Heart left ventricle (tissue), 16 donors: ENCODE measurements around the gene MEX3A. TPM values are rescaled to one million over a fixed set of nuclear protein-coding genes. Genes with fewer than 3 reads are reported as not detected.
A peak's percentile ranks its signal among the peaks of the same experiment; 100 is the strongest.

Experiments used
- ATAC-seq, 4 donors: fragments of 200-7000 bp; cut with Tn5 transposase; one replicate each; pipeline ENCODE4 v1.9.1; 2020 to 2022; ENCODE audit warnings: moderate library complexity in 4 of 4, mild to moderate bottlenecking in 3 of 4, moderate number of reproducible peaks in 1 of 4
- DNase-seq, 5 donors: peaks; one replicate each; pipeline ENCODE4 v3.0.0-alpha.2; 2020
- H3K27ac ChIP-seq, 12 donors: fragments of 200-600 bp; sonication (generic) in 4 of 12; one replicate each; pipeline versions ENCODE4 v1.5.0 to v1.8.0; 2016 to 2022; ENCODE audit warnings: mild to moderate bottlenecking in 2 of 12
- H3K27me3 ChIP-seq, 9 donors: fragments of 200-600 bp; sonication (generic) in 2 of 9; one replicate each; pipeline versions ENCODE4 v1.5.1 to v1.8.0; 2016 to 2022; ENCODE audit warnings: mild to moderate bottlenecking in 3 of 9
- H3K36me3 ChIP-seq, 9 donors: fragments of 200-600 bp; sonication (generic) in 2 of 9; one replicate each; pipeline versions ENCODE4 v1.5.0 to v1.8.0; 2018 to 2022; ENCODE audit warnings: mild to moderate bottlenecking in 2 of 9
- H3K4me1 ChIP-seq, 12 donors: fragments of 200-600 bp; sonication (generic) in 4 of 12; one replicate each; pipeline versions ENCODE4 v1.5.0 to v1.8.0; 2016 to 2022; ENCODE audit warnings: mild to moderate bottlenecking in 3 of 12
- H3K4me3 ChIP-seq, 12 donors: fragments of 200-600 bp; sonication (generic) in 4 of 12; one replicate each; pipeline versions ENCODE4 v1.5.0 to v1.8.0; 2017 to 2022; ENCODE audit warnings: mild to moderate bottlenecking in 9 of 12, moderate library complexity in 4 of 12
- H3K9me3 ChIP-seq, 12 donors: fragments of 200-600 bp; sonication (generic) in 4 of 12; one replicate each; pipeline versions ENCODE4 v1.5.0 to v1.8.0; 2016 to 2022; ENCODE audit warnings: mild to moderate bottlenecking in 1 of 12
- POLR2A ChIP-seq, 2 donors: fragments of 450-650 bp; IDR thresholded peaks; one replicate each; pipeline ENCODE4 v1.6.1; 2017; ENCODE audit warnings: antibody characterized with exemption in 2 of 2, mild to moderate bottlenecking in 2 of 2, moderate library complexity in 2 of 2
- WGBS, 4 donors: extraction: QIAGEN DNeasy Blood & Tissue Kit in 2 of 4; methylation state at CpG; one replicate each; pipeline versions ENCODE4 v1.1.5 to v1.1.7; 2013 to 2018; 5-methylcytosine and 5-hydroxymethylcytosine counted together
- intact Hi-C, 10 donors: fragments of 100-400 bp; cut with DNase I; formaldehyde crosslinking; loops; one replicate each; pipeline versions ENCODE4 v1.11.1 to v1.14.2; 2022
- polyA plus RNA-seq, 2 donors: library from polyadenylated mRNA; stranded (reverse); fragments of 200-250 nt; gene quantifications; one replicate each; pipeline ENCODE4 v1.2.3, GENCODE V29; 2013
- total RNA-seq, 9 donors: library from RNA; depleted of rRNA in 2 of 9; stranded (reverse); fragments of >200 nt in 2 of 9; fragmentation: NEBNext Ultra II Directional in 3 of 9; extraction: Animal tissue kit (Norgen Biotek cat#: 25700) in 3 of 9; gene quantifications; one replicate each; pipeline versions ENCODE4 v1.1.0 to v1.2.4, GENCODE V29; 2016 to 2023
- TF ChIP-seq, protein P1 (sequence below), 12 donors: fragments of 200-600 bp; sonication (generic) in 4 of 12; IDR thresholded peaks; one replicate each; pipeline versions ENCODE4 v1.5.0 to v1.8.0; 2018 to 2022; ENCODE audit warnings: antibody characterized with exemption in 12 of 12, mild to moderate bottlenecking in 5 of 12
- donor health status: ischemic (EF 13 %, LVEDD 7.1; RV severe dilation, severe dysfunction).
- donor health status: healthy with polysubstance abuse.
- donor health status: DM: no; HTN: yes; CAD: no.
- donor health status: DM: no; HTN: no; CAD: no.
- donor health status: ischemic (EF 25% LVEDD 6.9; RV normal size, moderate dysfunction).
- donor health status: ischemic (EF 25% LVEDD 5.7; RV mildly dilated, moderate dysfunction).
- donor health status: healthy.
- donor health status: DM: yes; HTN: yes; CAD: no.
- donor health status: ischemic (EF 35%, LVEDD 5.7; RV mildly dilated, moderate dysfunction).
- donor health status: nonischemic (EF 11% LVEDD 7.7; RV severe dilation, severe dysfunction).
- donor health status: DM: yes; HTN: yes; CAD: no.
- donor health status: PGD.
- donor health status: ischemic (EF 29% LVEDD 5.4; RV normal size, mild dysfunction).
- donor health status: nonischemic (EF 23%, LVEDD 6.1; RV moderate dilation, normal function).

Gene MEX3A
- total and polyA plus RNA-seq, 11 donors = 0.12 to 0.53 (median 0.32) TPM

DNA sequence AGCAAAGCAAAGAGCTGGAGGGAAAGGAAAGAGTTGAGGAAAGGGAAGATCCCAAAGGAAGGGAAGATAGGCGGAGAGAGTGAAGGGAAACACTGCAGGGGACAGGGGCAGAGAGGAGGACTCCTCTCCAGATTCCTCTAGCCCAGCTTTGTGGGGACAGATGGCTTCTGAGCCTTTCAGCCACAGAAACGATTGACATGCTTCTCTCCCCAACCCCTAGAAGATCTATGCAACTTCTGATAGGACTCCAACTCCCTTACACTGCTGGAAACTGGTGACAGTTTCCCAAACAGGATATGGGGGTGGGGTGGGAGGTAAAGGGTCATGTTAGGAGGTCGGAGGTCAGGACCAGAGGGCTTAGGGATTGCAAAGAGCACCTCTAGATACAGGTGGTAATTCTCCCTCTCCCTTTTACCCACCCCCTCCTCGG is 6.5 kb downstream of the MEX3A start:
- Histone ChIP-seq H3K4me3 (peak overlapping the region in 8 of 12 donors; percentile 53 to 66 (median 58)), H3K27ac (no peak overlapping the region), H3K36me3 (no peaks in the 10 kb centered on the region), H3K9me3 (no peaks in the 10 kb centered on the region), H3K4me1 (peaks cover 0 to 19% (median 8%) of the 10 kb centered on the region in 12 donors), H3K27me3 (no peaks in the 10 kb centered on the region)
- TF ChIP-seq, protein P1, sequence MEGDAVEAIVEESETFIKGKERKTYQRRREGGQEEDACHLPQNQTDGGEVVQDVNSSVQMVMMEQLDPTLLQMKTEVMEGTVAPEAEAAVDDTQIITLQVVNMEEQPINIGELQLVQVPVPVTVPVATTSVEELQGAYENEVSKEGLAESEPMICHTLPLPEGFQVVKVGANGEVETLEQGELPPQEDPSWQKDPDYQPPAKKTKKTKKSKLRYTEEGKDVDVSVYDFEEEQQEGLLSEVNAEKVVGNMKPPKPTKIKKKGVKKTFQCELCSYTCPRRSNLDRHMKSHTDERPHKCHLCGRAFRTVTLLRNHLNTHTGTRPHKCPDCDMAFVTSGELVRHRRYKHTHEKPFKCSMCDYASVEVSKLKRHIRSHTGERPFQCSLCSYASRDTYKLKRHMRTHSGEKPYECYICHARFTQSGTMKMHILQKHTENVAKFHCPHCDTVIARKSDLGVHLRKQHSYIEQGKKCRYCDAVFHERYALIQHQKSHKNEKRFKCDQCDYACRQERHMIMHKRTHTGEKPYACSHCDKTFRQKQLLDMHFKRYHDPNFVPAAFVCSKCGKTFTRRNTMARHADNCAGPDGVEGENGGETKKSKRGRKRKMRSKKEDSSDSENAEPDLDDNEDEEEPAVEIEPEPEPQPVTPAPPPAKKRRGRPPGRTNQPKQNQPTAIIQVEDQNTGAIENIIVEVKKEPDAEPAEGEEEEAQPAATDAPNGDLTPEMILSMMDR (IDR thresholded peaks at IDR 0.05) = no peak
- ATAC-seq (no peak), DNase-seq (peak in 1 of 5 donors; percentile 2)
- intact Hi-C loops = no loop called here
- 49 to 60% (median 52%) methylated on average over 4 of the region's 4 CpGs for WGBS, 4 donors

DNA sequence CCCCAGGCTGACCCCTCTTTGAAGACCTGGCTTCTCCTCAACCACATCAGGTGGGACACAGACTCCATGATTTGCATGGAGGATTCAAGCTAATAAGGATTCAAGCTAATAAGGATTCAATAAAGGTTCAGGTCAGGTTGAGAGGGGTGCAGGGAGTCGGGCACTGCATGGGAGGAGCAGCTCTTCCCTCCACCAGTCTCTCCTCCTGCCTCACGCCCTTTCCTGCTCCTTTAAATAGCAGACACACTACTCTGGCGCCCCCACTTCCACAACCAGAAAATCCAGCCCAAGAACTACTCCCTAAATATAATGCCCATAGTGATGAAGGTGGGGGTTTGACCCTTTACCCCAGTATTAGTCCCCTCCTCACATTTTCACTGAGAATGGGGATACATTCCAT is 7.1 kb downstream of the MEX3A start:
- WGBS, 4 donors = 32 to 48% (median 39%) methylated on average over 3 of the region's 3 CpGs
- H3K4me3 ChIP-seq = no peak overlapping the region
- H3K27ac ChIP-seq = no peak overlapping the region
- H3K36me3 ChIP-seq = no peaks in the 10 kb centered on the region
- DNase-seq = peak in 1 of 5 donors; percentile 33
- H3K4me1 ChIP-seq = peaks cover 0 to 22% (median 8%) of the 10 kb centered on the region in 12 donors
- no peaks in the 10 kb centered on the region for H3K9me3 ChIP-seq
- intact Hi-C loops = no loop called here
- TF ChIP-seq, protein P1 (IDR thresholded peaks at IDR 0.05) = no peak
- no peak for ATAC-seq
- no peaks in the 10 kb centered on the region for H3K27me3 ChIP-seq

DNA sequence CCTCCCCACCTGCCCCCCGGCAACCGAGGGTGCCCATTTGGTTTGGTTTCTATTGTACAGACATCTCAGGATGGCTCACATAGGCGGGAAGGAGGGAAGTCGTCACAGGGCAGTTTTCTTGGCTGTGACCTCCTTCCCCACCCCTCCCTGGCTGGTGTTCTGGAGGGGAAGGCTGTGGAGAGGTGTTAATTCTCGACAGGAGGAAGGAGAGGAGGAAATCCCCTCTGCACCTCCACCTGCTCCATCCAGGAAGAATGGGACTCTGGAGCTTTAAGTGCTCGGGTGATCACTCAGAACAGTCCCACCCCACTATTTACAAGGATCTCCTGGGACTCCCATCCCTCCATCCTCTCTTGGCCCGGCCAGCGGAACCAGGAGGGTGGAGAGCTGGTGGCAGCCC is 7.6 kb downstream of the MEX3A start:
- Histone ChIP-seq H3K4me1 (peaks cover 0 to 27% (median 8%) of the 10 kb centered on the region in 12 donors), H3K27ac (no peak overlapping the region), H3K4me3 (no peak overlapping the region), H3K27me3 (no peaks in the 10 kb centered on the region), H3K36me3 (no peaks in the 10 kb centered on the region), H3K9me3 (no peaks in the 10 kb centered on the region)
- intact Hi-C loops = no loop called here
- 54 to 62% (median 59%) methylated on average over 7 to 8 of the region's 8 CpGs for WGBS, 4 donors
- peak in 1 of 5 donors; percentile 10 for DNase-seq
- no peak for TF ChIP-seq POLR2A (IDR thresholded peaks at IDR 0.05)
- TF ChIP-seq, protein P1 (IDR thresholded peaks at IDR 0.05) = no peak
- ATAC-seq = no peak

DNA sequence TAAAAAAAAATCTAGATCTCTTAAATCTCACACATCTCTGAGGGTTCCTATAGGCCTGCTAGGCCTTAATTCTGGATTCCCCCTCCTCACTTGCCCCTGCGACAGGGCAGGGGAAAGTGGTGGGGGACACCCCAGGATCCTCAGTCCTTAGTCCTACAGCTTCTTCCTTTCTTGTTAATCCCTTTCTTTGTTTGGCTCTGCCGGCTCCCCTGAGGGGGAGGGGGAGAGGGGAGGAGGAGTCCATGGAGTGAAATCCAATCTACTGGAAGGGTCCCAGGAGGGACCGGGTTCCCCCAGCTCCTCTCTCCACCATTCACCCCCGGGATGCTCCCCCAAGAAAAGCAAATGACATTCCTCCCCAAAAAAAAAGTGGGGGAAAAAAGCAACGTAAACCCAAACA is 8.5 kb downstream of the MEX3A start:
- Histone ChIP-seq H3K27ac (no peak overlapping the region), H3K27me3 (no peaks in the 10 kb centered on the region), H3K4me1 (peaks cover 0 to 27% (median 8%) of the 10 kb centered on the region in 12 donors), H3K4me3 (no peak overlapping the region), H3K9me3 (no peaks in the 10 kb centered on the region), H3K36me3 (no peaks in the 10 kb centered on the region)
- intact Hi-C loops = no loop called here
- DNase-seq (peak in 1 of 5 donors; percentile 0), ATAC-seq (no peak)
- 62 to 67% (median 65%) methylated on average over 5 of the region's 5 CpGs for WGBS, 4 donors
- no peak for TF ChIP-seq POLR2A (IDR thresholded peaks at IDR 0.05)
- TF ChIP-seq, protein P1 (IDR thresholded peaks at IDR 0.05) = no peak
